GM19455 (cell line): Measurements from ENCODE around the gene RAD51B.

Experiments
- ATAC-seq: cut with Tn5 transposase; IDR thresholded peaks from one replicate; pipeline ENCODE4 v1.9.1; 2021; ENCODE audit not compliant: unreplicated experiment

Gene RAD51B

GRCh38 chr14:67889455-67889854 lies 69.9 kb downstream of the RAD51B start:
- ATAC-seq: no peak

- no peak for ATAC-seq
Observed at GRCh38 chr14:67892466-67893100, 73.0 kb downstream of the RAD51B start.

- ATAC-seq: no peak
Observed at GRCh38 chr14:67900231-67900630, 80.7 kb downstream of the RAD51B start.

GRCh38 chr14:67908052-67908754 lies 88.6 kb downstream of the RAD51B start:
- ATAC-seq: no peak

GRCh38 chr14:67911562-67911961 lies 92.0 kb downstream of the RAD51B start:
- no peak for ATAC-seq

- no peak for ATAC-seq
Observed at GRCh38 chr14:67916430-67916829, 96.9 kb downstream of the RAD51B start.

GRCh38 chr14:67917006-67917405 lies 97.4 kb downstream of the RAD51B start:
- ATAC-seq: no peak

- no peak for ATAC-seq
Observed at GRCh38 chr14:67918838-67919237, 99.3 kb downstream of the RAD51B start.

- no peak for ATAC-seq
Observed at GRCh38 chr14:67919259-67920032, 99.9 kb downstream of the RAD51B start.

- ATAC-seq: no peak
Observed at GRCh38 chr14:67926821-67927220, 107.2 kb downstream of the RAD51B start.

GRCh38 chr14:67927244-67927643 lies 107.7 kb downstream of the RAD51B start:
- no peak for ATAC-seq

GRCh38 chr14:67928375-67928774 lies 108.8 kb downstream of the RAD51B start:
- ATAC-seq: no peak

- ATAC-seq: no peak
Observed at GRCh38 chr14:67932708-67933246, 113.2 kb downstream of the RAD51B start.

- ATAC-seq: no peak
Observed at GRCh38 chr14:67933266-67933665, 113.7 kb downstream of the RAD51B start.

- no peak for ATAC-seq
Observed at GRCh38 chr14:67934087-67934486, 114.5 kb downstream of the RAD51B start.

- ATAC-seq: no peak
Observed at GRCh38 chr14:67934862-67935261, 115.3 kb downstream of the RAD51B start.

- ATAC-seq: no peak
Observed at GRCh38 chr14:67935371-67935770, 115.8 kb downstream of the RAD51B start.

GRCh38 chr14:67938071-67938470 lies 118.5 kb downstream of the RAD51B start:
- ATAC-seq: no peak

GRCh38 chr14:67940486-67941455 lies 121.2 kb downstream of the RAD51B start:
- ATAC-seq: no peak

GRCh38 chr14:67941456-67942018 lies 122.0 kb downstream of the RAD51B start:
- ATAC-seq: no peak
